A549 (cell line): ENCODE measurements around the gene BRPF3. TPM values are rescaled to one million over a fixed set of nuclear protein-coding genes. Genes with fewer than 3 reads are reported as not detected.

Experiments
- ATAC-seq, 2 experiments: fragments of 200-7000 bp in 1 of 2; fragments of >200 bp in 1 of 2; cut with Nextera tagmentation in 1 of 2; cut with Tn5 transposase in 1 of 2; 3 replicates each; pipeline versions ENCODE4 v1.8.0 to v1.9.1; 2018 to 2020; ENCODE audit warnings: mild to moderate bottlenecking in 1 of 2, moderate library complexity in 1 of 2
- CTCF ChIA-PET: fragments of 300-600 bp; sonication (Branson Sonifier 250); formaldehyde crosslinking; extraction: SDS; loops from one replicate; lab custom pipeline; 2021; ENCODE audit warnings: antibody characterized with exemption, inconsistent platforms; lab: Yijun Ruan, JAX
- POLR2A ChIA-PET: fragments of 350-600 bp; formaldehyde crosslinking; extraction: SDS; loops from one replicate; lab custom pipeline; 2021; ENCODE audit warnings: antibody characterized with exemption, inconsistent platforms; lab: Yijun Ruan, JAX
- DNase-seq, 2 experiments: peaks; one replicate each; pipeline versions ENCODE4 v3.0.0 to v3.0.0-alpha.2; 2011 to 2016; ENCODE audit warnings: low read depth in 1 of 2, low spot score in 1 of 2
- FAIRE-seq: peaks from 2 replicates; lab custom pipeline; 2011; peaks lifted over from hg19 to GRCh38; lab: Jason Lieb, UNC
- H3K27ac ChIP-seq, 2 experiments: fragments of >200 bp; sonication (Bioruptor Twin); formaldehyde crosslinking; 3 replicates each; pipeline ENCODE4 v1.5.1; 2016 to 2017
- H3K4me1 ChIP-seq: fragments of >200 bp; sonication (Bioruptor Twin); formaldehyde crosslinking; 3 replicates; pipeline ENCODE4 v1.6.1; 2016
- H3K4me2 ChIP-seq: fragments of >200 bp; sonication (Bioruptor Twin); formaldehyde crosslinking; 3 replicates; pipeline ENCODE4 v1.6.1; 2016
- H3K4me3 ChIP-seq: fragments of >200 bp; sonication (Bioruptor Twin); formaldehyde crosslinking; 3 replicates; pipeline ENCODE4 v1.5.1; 2016
- H3K9me3 ChIP-seq: fragments of >200 bp; sonication (Bioruptor Twin); formaldehyde crosslinking; 3 replicates; pipeline ENCODE4 v1.6.1; 2016
- CBX8 ChIP-seq: fragments of 200-600 bp; sonication (generic); IDR thresholded peaks from 2 replicates; pipeline ENCODE4 v1.6.1; 2016
- CEBPB ChIP-seq, 2 experiments: fragments of >200 bp in 1 of 2; sonication (Bioruptor Twin) in 1 of 2; formaldehyde crosslinking in 1 of 2; IDR thresholded peaks; 2 replicates each; pipeline ENCODE4 v1.6.1; 2012 to 2016
- CHD2 ChIP-seq: fragments of 150-350 bp; IDR thresholded peaks from 2 replicates; pipeline ENCODE4 v1.6.1; 2014; ENCODE audit warnings: low read length; ENCODE audit not compliant: partially characterized antibody
- CTCF ChIP-seq: fragments of >200 bp; sonication (Bioruptor Twin); formaldehyde crosslinking; IDR thresholded peaks from 3 replicates; pipeline ENCODE4 v1.5.1; 2016
- JUN ChIP-seq, 2 experiments: fragments of >200 bp; sonication (Bioruptor Twin); formaldehyde crosslinking; IDR thresholded peaks; 2 replicates in 1 of 2; 3 replicates in 1 of 2; pipeline ENCODE4 v1.6.1; 2016 to 2017
- KDM1A ChIP-seq: fragments of 200-600 bp; sonication (generic); IDR thresholded peaks from 2 replicates; pipeline ENCODE4 v1.6.1; 2016; ENCODE audit warnings: low read depth, mild to moderate bottlenecking
- NR3C1 ChIP-seq: fragments of >200 bp; sonication (Bioruptor Twin); formaldehyde crosslinking; IDR thresholded peaks from 3 replicates; pipeline ENCODE4 v1.6.1; 2017
- RAD21 ChIP-seq, 2 experiments: fragments of >200 bp in 1 of 2; sonication (Bioruptor Twin) in 1 of 2; formaldehyde crosslinking in 1 of 2; IDR thresholded peaks in 1 of 2; conservative IDR thresholded peaks in 1 of 2; 2 replicates in 1 of 2; 3 replicates in 1 of 2; pipeline ENCODE4 v1.6.1; 2012 to 2018; ENCODE audit warnings: inconsistent platforms in 1 of 2
- REST ChIP-seq: fragments of 200-600 bp; sonication (generic); IDR thresholded peaks from 2 replicates; pipeline ENCODE4 v1.6.1; 2016; ENCODE audit warnings: antibody characterized with exemption, mild to moderate bottlenecking, moderate library complexity
- TP53 ChIP-seq: fragments of 250-450 bp; sonication (Bioruptor Pico); IDR thresholded peaks from 2 replicates; pipeline ENCODE4 v1.5.0; 2021; ENCODE audit warnings: mild to moderate bottlenecking, moderate library complexity
- ZNF302 ChIP-seq: fragments of 250-450 bp; sonication (Bioruptor Pico); IDR thresholded peaks from 2 replicates; pipeline ENCODE4 v1.9.0; 2021; ENCODE audit warnings: inconsistent platforms, mild to moderate bottlenecking, moderate library complexity
- WGBS: methylation state at CpG from one replicate; pipeline ENCODE4 v1.1.6; 2017; ENCODE audit errors: missing lambda C conversion rate; 5-methylcytosine and 5-hydroxymethylcytosine counted together
- polyA plus RNA-seq, 4 experiments: library from polyadenylated mRNA; depleted of rRNA in 3 of 4; stranded (reverse); fragments of >200 nt; fragmentation: RNase III in 1 of 4; extraction: RNeasy Plus Mini Kit Qiagen cat#74134 plus additional on column Dnase treatment in 1 of 4; gene quantifications; 2 replicates in 3 of 4; 3 replicates in 1 of 4; pipeline ENCODE4 v1.2.3, GENCODE V29; 2011 to 2017
- TF ChIP-seq, protein P1 (sequence below): IDR thresholded peaks from 2 replicates; pipeline ENCODE4 v1.6.1; 2012
- TF ChIP-seq, protein P2 (sequence below): fragments of 250-450 bp; sonication (Bioruptor Pico); IDR thresholded peaks from 2 replicates; pipeline ENCODE4 v1.5.0; 2021; ENCODE audit warnings: mild to moderate bottlenecking, moderate library complexity, borderline replicate concordance

The BRPF3 gene
- polyA plus RNA-seq, 2 of the 4 experiments (the other 2 are of a cell fraction) = 9.8 to 11.2 TPM

- TF ChIP-seq, protein P1, sequence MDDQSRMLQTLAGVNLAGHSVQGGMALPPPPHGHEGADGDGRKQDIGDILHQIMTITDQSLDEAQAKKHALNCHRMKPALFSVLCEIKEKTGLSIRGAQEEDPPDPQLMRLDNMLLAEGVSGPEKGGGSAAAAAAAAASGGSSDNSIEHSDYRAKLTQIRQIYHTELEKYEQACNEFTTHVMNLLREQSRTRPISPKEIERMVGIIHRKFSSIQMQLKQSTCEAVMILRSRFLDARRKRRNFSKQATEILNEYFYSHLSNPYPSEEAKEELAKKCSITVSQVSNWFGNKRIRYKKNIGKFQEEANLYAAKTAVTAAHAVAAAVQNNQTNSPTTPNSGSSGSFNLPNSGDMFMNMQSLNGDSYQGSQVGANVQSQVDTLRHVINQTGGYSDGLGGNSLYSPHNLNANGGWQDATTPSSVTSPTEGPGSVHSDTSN = no peak
Observed at GRCh38 chr6:36243562-36244212, 47.1 kb downstream of the BRPF3 start (continued).

DNA sequence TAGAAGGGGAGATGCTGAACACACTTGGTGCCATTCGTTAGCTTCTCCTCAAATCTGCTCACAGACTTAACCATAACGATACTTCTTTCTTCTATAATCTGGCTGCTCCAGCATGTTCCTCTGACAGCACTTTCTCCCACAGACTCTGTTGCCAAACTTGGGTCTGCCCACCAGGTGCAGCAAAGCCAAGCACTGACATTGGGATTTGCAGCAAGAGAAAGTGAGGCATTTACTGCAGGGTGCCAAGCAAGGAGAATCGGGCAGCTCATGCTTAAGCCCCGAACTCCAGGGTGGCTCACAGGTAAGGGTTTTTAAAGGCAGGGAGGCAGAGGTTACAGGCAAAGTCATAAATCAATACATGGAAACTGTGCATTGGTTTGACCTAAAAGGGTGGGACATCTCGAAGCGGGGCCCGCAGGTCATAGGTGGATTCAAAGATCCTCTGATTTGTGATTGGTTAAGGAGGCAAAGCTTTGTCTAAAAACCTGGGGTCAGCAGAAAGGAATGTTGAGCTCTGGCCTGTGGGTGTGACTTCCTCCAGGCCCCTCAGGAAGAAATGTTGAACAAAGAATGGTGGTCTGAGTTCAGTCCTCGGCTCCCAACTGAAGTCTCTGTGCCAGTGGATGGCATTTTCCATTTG is 48.2 kb downstream of the BRPF3 start:
- Histone ChIP-seq H3K4me3 (no peak overlapping the region), H3K4me1 (no peaks in the 10 kb centered on the region), H3K4me2 (no peak overlapping the region), H3K27ac (no peak overlapping the region), H3K9me3 (no peaks in the 10 kb centered on the region)
- no peak for DNase-seq
- no peak for ATAC-seq
- FAIRE-seq = no peak
- no peak for TF ChIP-seq JUN (IDR thresholded peaks at IDR 0.05)
- 80% methylated on average over 8 of the region's 8 CpGs for WGBS
- ChIA-PET POLR2A (no interaction called here), CTCF (interaction anchor here (0.5 to 1.9 kb wide), 3 partner anchors 58 to 149 kb away, joined by 3 to 6 read pairs (median 3); no protein-coding TSS in a partner anchor)

GRCh38 chr6:36245572-36246061 is 49.1 kb downstream of the BRPF3 start:
- ChIA-PET CTCF (interaction anchor here (1.3 to 1.9 kb wide), 3 partner anchors 16 to 150 kb away, joined by 3 to 6 read pairs (median 4); no protein-coding TSS in a partner anchor), POLR2A (no interaction called here)
- ATAC-seq = no peak
- no peaks in the 10 kb centered on the region for H3K4me1 ChIP-seq
- no peak for FAIRE-seq
- TF ChIP-seq KDM1A (no peak), CTCF (no peak), CHD2 (no peak), CEBPB (IDR thresholded peaks at IDR 0.05) (no peak)
- no peaks in the 10 kb centered on the region for H3K9me3 ChIP-seq
- no peak overlapping the region for H3K4me2 ChIP-seq
- DNase-seq = no peak
- H3K4me3 ChIP-seq = no peak overlapping the region
- 81% methylated on average over 6 of the region's 8 CpGs for WGBS
- H3K27ac ChIP-seq = no peak overlapping the region

DNA sequence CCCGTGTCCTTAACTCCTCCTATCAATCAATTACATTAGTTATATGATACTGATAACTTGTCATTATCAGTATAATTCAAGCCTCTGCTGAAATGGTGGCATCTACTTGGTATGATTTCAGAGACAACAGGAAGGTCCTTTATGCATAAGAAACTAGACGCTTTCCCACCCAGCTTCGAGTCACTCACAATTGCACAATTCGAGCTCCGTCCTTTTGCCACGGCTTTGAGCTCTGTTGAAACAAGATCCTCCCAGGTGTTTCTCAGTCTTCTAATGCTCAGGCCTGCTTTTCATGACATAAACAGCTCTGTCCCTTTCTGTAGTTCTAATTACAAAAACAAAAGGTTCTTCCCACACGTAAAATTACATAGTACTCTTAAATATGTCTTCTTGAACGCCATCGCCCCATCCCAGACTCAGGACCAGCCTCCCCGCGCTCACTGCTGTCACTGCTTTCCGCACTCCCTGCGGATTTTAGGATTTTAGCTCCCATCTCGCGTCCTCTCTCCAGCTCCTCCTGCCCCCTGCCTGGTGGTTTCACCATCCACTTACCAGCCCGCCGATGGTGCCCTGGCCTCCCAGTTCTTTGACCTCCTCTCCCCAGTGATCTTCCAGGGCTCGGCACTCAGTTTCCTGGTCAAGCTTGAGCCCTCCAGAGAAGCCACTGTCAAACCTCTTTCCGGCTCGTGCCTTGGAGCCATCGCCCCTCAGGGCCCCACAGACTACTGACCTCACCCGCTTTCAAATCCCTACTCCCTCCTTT is 50.1 kb downstream of the BRPF3 start:
- no peaks in the 10 kb centered on the region for H3K9me3 ChIP-seq
- ChIA-PET POLR2A (no interaction called here), CTCF (interaction anchor here (1.3 kb wide), 2 partner anchors 10 to 17 kb away, joined by 3 to 4 read pairs; no protein-coding TSS in a partner anchor)
- DNase-seq (no peak), ATAC-seq (no peak), FAIRE-seq (no peak)
- H3K4me1 ChIP-seq = no peaks in the 10 kb centered on the region
- 88% methylated on average over 22 of the region's 22 CpGs for WGBS
- no peak overlapping the region for H3K4me3 ChIP-seq
- no peak overlapping the region for H3K4me2 ChIP-seq
- TF ChIP-seq CEBPB (IDR thresholded peaks at IDR 0.05) = no peak
- TF ChIP-seq, protein P2, sequence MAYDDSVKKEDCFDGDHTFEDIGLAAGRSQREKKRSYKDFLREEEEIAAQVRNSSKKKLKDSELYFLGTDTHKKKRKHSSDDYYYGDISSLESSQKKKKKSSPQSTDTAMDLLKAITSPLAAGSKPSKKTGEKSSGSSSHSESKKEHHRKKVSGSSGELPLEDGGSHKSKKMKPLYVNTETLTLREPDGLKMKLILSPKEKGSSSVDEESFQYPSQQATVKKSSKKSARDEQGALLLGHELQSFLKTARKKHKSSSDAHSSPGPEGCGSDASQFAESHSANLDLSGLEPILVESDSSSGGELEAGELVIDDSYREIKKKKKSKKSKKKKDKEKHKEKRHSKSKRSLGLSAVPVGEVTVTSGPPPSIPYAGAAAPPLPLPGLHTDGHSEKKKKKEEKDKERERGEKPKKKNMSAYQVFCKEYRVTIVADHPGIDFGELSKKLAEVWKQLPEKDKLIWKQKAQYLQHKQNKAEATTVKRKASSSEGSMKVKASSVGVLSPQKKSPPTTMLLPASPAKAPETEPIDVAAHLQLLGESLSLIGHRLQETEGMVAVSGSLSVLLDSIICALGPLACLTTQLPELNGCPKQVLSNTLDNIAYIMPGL (CRISPR knock-in tag) = no peak
- TF ChIP-seq CBX8 = no peak
- TF ChIP-seq RAD21 (conservative IDR thresholded peaks at IDR 0.05 in 1 of 2, IDR thresholded peaks at IDR 0.05 in 1 of 2) = no peak
- no peak for TF ChIP-seq ZNF302 (CRISPR knock-in tag)
- TF ChIP-seq NR3C1 = no peak
- no peak for TF ChIP-seq REST
- TF ChIP-seq TP53 (CRISPR knock-in tag) = no peak
- H3K27ac ChIP-seq = no peak overlapping the region
